Gastrocnemius medialis (tissue), 4 donors: Measurements from ENCODE around the gene CFAP157. TPM values are rescaled to one million over a fixed set of nuclear protein-coding genes. Genes with fewer than 3 reads are reported as not detected.

ENCODE experiments used
- ATAC-seq, 2 donors: fragments of 150-250 bp; one replicate each; pipeline ENCODE4 v1.9.1; 2016
- DNase-seq, 2 donors: peaks; one replicate each; pipeline ENCODE4 v3.0.0-alpha.2; 2019
- H3K27ac ChIP-seq, 4 donors: fragments of 200-600 bp; sonication (generic); 1 replicate in 1 of 4; 2 replicates in 3 of 4; pipeline ENCODE4 v1.5.1; 2016 to 2018; ENCODE audit warnings: mild to moderate bottlenecking in 2 of 4, moderate library complexity in 1 of 4
- H3K27me3 ChIP-seq, 3 donors: fragments of 200-600 bp; sonication (generic) in 2 of 3; 1 replicate in 1 of 3; 2 replicates in 2 of 3; pipeline versions ENCODE4 v1.5.1 to v1.6.0; 2016 to 2019; ENCODE audit warnings: mild to moderate bottlenecking in 1 of 3, moderate library complexity in 1 of 3
- H3K36me3 ChIP-seq, 2 donors: fragments of 200-600 bp; sonication (generic) in 1 of 2; one replicate each; pipeline ENCODE4 v1.5.1; 2017 to 2018
- H3K4me1 ChIP-seq, 2 donors: fragments of 200-600 bp; sonication (generic) in 1 of 2; one replicate each; pipeline ENCODE4 v1.5.1; 2016 to 2017; ENCODE audit warnings: mild to moderate bottlenecking in 2 of 2
- H3K4me3 ChIP-seq, 4 donors: fragments of 200-600 bp; sonication (generic) in 3 of 4; 1 replicate in 1 of 4; 2 replicates in 3 of 4; pipeline ENCODE4 v1.5.1; 2016 to 2019; ENCODE audit warnings: mild to moderate bottlenecking in 2 of 4
- H3K9me3 ChIP-seq, 3 donors: fragments of 200-600 bp; sonication (generic) in 2 of 3; 1 replicate in 1 of 3; 2 replicates in 2 of 3; pipeline ENCODE4 v1.5.1; 2016 to 2019
- POLR2A ChIP-seq, 2 donors: fragments of 450-650 bp; IDR thresholded peaks; one replicate each; pipeline ENCODE4 v1.6.1; 2017; ENCODE audit warnings: antibody characterized with exemption in 2 of 2, mild to moderate bottlenecking in 2 of 2, moderate library complexity in 2 of 2
- in situ Hi-C, 4 donors: fragments of 200-750 bp; cut with MboI; loops; one replicate each; pipeline versions ENCODE4 v1.15.0 to v1.8.0; 2017; ENCODE audit warnings: low sequenced_read_pairs in 4 of 4
- intact Hi-C: fragments of 100-400 bp; cut with DNase I; formaldehyde crosslinking; loops from one replicate; pipeline ENCODE4 v1.15.1; 2023; ENCODE audit warnings: low total_unique reads
- total RNA-seq, 4 donors: library from RNA; depleted of rRNA; stranded (reverse); fragments of >200 nt; gene quantifications; one replicate each; pipeline versions ENCODE4 v1.1.0 to v1.2.3, GENCODE V29; 2016
- TF ChIP-seq, protein P1 (sequence below), 5 experiments: fragments of 450-650 bp in 3 of 5; fragments of 200-600 bp in 2 of 5; sonication (generic) in 2 of 5; IDR thresholded peaks in 4 of 5; conservative IDR thresholded peaks in 1 of 5; 1 replicate in 4 of 5; 2 replicates in 1 of 5; pipeline ENCODE4 v1.5.1; 2016 to 2019; ENCODE audit warnings: antibody characterized with exemption in 5 of 5, mild to moderate bottlenecking in 3 of 5, moderate library complexity in 3 of 5

Gene CFAP157
- total RNA-seq, 4 donors from 2014 or later: not detected

DNA sequence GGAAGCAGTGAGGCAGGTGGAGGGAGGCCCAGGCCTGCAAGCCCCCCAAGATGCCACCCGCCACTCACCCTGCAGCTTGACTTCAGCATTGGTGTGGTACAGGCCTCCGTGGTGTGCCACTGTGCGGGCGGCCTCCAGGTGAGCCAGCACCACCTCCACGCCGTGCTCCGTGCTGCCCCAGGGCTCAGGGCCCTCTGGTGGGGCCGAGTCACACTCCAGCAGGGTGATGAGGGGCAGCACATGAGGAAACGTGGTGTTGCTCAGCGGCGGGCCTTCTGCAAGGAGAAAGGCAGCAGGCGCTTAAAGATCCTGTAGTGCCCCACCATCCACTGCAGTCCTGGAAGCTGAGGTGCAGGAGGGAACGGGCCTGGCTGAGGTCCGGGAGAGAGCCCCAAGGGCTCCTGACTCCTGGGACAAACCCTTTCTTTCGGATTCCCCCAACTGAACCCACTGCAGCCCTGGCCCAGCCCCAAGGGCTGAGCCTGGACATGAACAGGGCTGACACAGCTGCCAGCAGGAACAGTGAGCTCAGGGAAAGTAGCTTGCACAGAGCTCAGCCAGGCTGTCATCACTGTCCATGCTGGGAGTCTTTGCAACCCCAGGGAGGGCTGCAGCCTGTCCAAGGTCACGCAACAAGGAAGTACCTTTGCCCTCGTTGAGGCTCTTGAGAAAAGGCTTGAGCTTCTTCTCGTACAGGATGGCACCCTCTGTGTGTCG is 33.0 kb downstream of the CFAP157 start:
- no peak overlapping the region for H3K4me3 ChIP-seq
- H3K9me3 ChIP-seq: no peaks in the 10 kb centered on the region
- H3K4me1 ChIP-seq: peaks cover 19 to 30% of the 10 kb centered on the region in 2 donors
- ATAC-seq (peak in 1 of 2 donors; percentile 16), DNase-seq (peak; percentile 38 to 61)
- TF ChIP-seq, protein P1, sequence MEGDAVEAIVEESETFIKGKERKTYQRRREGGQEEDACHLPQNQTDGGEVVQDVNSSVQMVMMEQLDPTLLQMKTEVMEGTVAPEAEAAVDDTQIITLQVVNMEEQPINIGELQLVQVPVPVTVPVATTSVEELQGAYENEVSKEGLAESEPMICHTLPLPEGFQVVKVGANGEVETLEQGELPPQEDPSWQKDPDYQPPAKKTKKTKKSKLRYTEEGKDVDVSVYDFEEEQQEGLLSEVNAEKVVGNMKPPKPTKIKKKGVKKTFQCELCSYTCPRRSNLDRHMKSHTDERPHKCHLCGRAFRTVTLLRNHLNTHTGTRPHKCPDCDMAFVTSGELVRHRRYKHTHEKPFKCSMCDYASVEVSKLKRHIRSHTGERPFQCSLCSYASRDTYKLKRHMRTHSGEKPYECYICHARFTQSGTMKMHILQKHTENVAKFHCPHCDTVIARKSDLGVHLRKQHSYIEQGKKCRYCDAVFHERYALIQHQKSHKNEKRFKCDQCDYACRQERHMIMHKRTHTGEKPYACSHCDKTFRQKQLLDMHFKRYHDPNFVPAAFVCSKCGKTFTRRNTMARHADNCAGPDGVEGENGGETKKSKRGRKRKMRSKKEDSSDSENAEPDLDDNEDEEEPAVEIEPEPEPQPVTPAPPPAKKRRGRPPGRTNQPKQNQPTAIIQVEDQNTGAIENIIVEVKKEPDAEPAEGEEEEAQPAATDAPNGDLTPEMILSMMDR (IDR thresholded peaks at IDR 0.05 in 4 of 5, conservative IDR thresholded peaks at IDR 0.05 in 1 of 5): no peak
- no peak for TF ChIP-seq POLR2A (IDR thresholded peaks at IDR 0.05)
- H3K27ac ChIP-seq: peak overlapping the region; percentile 86 to 93 (median 89)
- in situ Hi-C loops (loop anchor here (5.0 to 10.0 kb wide), 7 partner anchors 43 to 235 kb away; partner anchors contain the start of gene CDK9 (in 1 of the 4)), intact Hi-C loops (loop anchor here (1.0 kb wide), 3 partner anchors 32 to 180 kb away; no protein-coding TSS in a partner anchor)
- no peaks in the 10 kb centered on the region for H3K27me3 ChIP-seq
- no peaks in the 10 kb centered on the region for H3K36me3 ChIP-seq

DNA sequence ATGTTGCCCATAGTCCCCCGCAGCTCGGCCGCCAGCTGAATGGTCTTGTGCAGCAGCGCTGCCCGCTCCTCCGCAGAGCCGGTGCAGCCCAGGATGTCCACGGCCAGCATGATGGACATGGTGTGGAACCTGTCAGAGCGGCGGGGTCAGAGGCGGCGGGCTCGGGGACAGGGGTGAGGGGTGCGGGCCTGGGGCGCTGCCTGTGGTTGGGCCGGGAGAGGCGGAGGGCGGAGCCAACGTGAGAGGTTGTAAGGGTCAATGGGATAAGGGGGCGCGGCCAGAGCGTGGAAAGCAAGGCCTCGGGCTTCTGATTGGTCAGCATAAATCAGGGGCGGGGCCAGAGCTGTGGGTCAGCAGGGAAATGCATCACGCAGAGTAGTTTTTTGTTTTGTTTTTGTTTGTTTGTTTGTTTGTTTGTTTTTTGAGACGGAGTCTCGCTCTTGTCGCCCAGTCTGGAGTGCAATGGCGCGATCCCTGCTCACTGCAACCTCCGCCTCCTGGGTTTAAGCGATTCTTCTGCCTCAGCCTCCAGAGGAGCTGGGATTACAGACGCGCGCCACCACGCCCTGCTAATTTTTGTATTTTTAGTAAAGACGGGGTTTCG is 35.1 kb downstream of the CFAP157 start:
- Histone ChIP-seq H3K27ac (peak overlapping the region; percentile 84 to 90 (median 87)), H3K4me3 (peak overlapping the region in 2 of 4 donors; percentile 10 to 26), H3K27me3 (no peaks in the 10 kb centered on the region), H3K4me1 (peaks cover 11 to 21% of the 10 kb centered on the region in 2 donors), H3K9me3 (no peaks in the 10 kb centered on the region), H3K36me3 (no peaks in the 10 kb centered on the region)
- intact Hi-C loops (no loop called here), in situ Hi-C loops (no loop called here)
- TF ChIP-seq, protein P1 (IDR thresholded peaks at IDR 0.05 in 4 of 5, conservative IDR thresholded peaks at IDR 0.05 in 1 of 5): no peak
- TF ChIP-seq POLR2A (IDR thresholded peaks at IDR 0.05): peak in 1 of 2 donors; percentile 7
- ATAC-seq (no peak), DNase-seq (peak; percentile 52 to 75)

DNA sequence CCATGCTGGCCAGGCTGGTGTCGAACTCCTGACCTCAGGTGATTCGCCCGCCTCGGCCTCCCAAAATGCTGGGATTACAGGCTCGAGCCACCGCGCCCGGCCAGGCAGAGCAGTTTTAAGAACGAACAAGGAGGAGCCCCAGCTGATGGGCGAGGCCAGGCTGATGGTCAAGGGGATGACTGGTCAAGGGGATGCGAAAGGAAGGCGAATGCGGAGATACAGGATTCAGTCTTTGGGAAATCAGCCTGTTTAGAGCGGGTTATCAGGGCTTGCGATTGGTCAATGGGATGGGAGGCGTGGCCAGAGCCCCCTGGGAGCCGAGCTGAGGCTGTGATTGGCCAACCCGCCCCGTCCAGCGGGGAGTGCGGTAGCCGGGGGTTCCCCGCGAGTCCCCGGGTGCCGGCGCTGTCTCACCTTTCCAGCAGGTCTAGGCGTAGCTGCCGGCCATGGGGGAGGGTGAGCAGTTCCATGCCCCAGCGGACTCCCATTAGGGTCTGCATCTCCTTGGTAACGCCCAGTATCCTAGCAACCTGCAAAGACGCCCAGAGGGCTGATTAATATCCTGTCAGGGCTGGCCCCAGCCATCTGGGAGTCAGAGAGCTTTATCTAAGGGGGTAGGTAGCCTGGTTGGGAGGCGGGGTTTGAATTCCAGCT is 35.8 kb downstream of the CFAP157 start:
- peak overlapping the region; percentile 13 to 90 (median 87) for H3K27ac ChIP-seq
- peak in 1 of 2 donors; percentile 11 for TF ChIP-seq POLR2A (IDR thresholded peaks at IDR 0.05)
- TF ChIP-seq, protein P1 (IDR thresholded peaks at IDR 0.05 in 4 of 5, conservative IDR thresholded peaks at IDR 0.05 in 1 of 5): no peak
- in situ Hi-C loops (no loop called here), intact Hi-C loops (no loop called here)
- peak overlapping the region in 2 of 4 donors; percentile 10 to 26 for H3K4me3 ChIP-seq
- no peaks in the 10 kb centered on the region for H3K9me3 ChIP-seq
- ATAC-seq (peak; percentile 8 to 13), DNase-seq (peak; percentile 35 to 64)
- H3K27me3 ChIP-seq: no peaks in the 10 kb centered on the region
- peaks cover 11 to 18% of the 10 kb centered on the region in 2 donors for H3K4me1 ChIP-seq
- H3K36me3 ChIP-seq: no peaks in the 10 kb centered on the region

DNA sequence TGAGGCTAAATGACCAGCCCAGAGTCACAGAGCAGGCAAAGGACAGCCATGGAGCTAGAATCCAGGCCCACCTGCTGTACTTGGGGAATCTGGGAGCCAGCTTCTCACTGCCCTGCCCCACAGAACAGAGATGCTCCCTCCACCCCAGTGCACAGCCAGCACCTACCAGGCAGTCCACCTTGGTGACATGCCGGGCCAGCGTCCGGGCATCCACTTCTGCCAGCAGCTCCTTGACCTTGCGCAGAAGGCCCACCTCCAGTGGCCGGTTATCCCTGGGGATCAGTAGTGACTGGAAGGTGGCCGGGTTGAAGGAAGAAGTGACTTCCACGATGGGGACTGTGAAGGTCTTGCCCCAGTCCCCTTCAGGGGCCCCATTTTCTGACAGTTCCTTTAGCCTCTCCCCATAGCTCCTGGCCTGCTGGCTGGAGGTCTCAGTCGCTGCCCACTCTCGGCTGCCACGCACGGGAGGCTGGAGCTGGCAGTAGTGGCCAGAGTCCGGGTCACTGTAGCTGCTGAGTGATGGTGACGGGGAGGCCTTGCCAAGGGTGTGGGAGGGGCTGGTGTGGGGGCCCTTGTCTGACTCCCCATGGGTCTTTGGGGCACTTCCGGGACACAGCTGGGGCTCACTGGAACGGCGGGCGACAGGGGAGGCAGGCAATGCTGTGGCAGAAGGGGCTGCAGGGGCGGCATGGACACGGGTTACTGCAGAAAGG is 37.8 kb downstream of the CFAP157 start:
- no peak overlapping the region for H3K27ac ChIP-seq
- H3K27me3 ChIP-seq: no peaks in the 10 kb centered on the region
- no peaks in the 10 kb centered on the region for H3K9me3 ChIP-seq
- peaks cover 11 to 18% of the 10 kb centered on the region in 2 donors for H3K4me1 ChIP-seq
- intact Hi-C loops: no loop called here
- H3K36me3 ChIP-seq: no peaks in the 10 kb centered on the region
- ATAC-seq (no peak), DNase-seq (no peak)
- in situ Hi-C loops: no loop called here
- H3K4me3 ChIP-seq: no peak overlapping the region
- no peak for TF ChIP-seq POLR2A (IDR thresholded peaks at IDR 0.05)
- TF ChIP-seq, protein P1 (IDR thresholded peaks at IDR 0.05 in 4 of 5, conservative IDR thresholded peaks at IDR 0.05 in 1 of 5): no peak
